ENCODE results near the gene VPREB1. TPM values are rescaled to one million over a fixed set of nuclear protein-coding genes. Genes with fewer than 3 reads are reported as not detected.
"Not testable (repeated sequence)": the region's sequence is repeated elsewhere in the genome, so short reads cannot be mapped to it uniquely, and the experiment has no call there.

The VPREB1 gene
- total RNA-seq, 1 experiment from 2014 or later, result not detected

GRCh38 chr22:22209080-22209640, 35.4 kb upstream of the VPREB1 start:
- not testable (repeated sequence) for H3K36me3 ChIP-seq, H3K9me3 ChIP-seq, H3K4me3 ChIP-seq, H3K27me3 ChIP-seq, DNase-seq

DNA sequence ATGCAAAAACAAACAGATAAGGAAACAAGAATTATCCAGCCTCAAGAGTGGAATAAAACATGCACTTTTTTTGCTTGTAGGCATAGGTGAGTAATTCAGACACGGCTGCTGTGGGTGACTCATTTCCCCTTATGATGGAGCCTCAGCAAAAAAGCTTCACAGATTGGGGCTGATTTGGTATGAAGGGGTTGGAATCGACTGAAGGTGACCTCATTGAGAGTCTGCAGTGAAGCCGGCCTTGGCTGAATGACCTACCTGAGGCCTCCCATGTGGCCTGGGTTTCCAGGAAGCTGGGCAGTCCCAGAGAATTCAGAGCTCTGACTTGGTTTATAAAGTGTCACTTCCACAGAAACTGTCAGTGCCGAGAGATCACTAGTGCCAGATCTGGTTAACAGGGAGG, 34.2 kb upstream of the VPREB1 start:
- Histone ChIP-seq H3K27me3 (0 out of 2 replicates have a peak, but pooled peaks cover 3% of the 10 kb centered on the region), H3K36me3 (no peaks in the 10 kb centered on the region), H3K9me3 (0 out of 2 replicates have a peak, but pooled peaks cover 2% of the 10 kb centered on the region), H3K4me3 (no peak overlapping the region)
- peak; percentile 59 for DNase-seq

GRCh38 chr22:22210889-22211833, 33.4 kb upstream of the VPREB1 start:
- Histone ChIP-seq H3K36me3 (no peaks in the 10 kb centered on the region), H3K4me3 (no peak overlapping the region), H3K27me3 (0 out of 2 replicates have a peak, but pooled peaks cover 3% of the 10 kb centered on the region), H3K9me3 (0 out of 2 replicates have a peak, but pooled peaks cover 2% of the 10 kb centered on the region)
- DNase-seq, result no peak

DNA sequence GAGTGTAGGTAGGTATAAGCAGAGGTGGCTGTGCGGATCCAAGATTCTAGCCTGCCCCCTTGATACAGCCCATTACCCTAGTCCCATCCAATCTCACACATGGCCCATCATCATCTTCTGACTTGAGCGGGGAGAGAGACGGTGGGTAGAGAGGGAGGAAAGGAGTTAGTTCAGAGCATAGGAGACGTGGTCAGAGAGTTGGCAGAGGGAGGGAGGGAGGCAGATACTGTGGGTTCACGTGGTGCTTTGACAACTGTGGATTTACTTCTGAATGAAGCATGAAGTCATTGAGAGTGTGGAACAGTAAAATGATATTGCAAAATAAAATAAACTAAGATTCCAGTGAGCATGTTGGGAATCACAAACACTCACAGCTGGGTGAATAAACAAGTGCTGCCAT, 31.4 kb upstream of the VPREB1 start:
- no peak for DNase-seq

DNA sequence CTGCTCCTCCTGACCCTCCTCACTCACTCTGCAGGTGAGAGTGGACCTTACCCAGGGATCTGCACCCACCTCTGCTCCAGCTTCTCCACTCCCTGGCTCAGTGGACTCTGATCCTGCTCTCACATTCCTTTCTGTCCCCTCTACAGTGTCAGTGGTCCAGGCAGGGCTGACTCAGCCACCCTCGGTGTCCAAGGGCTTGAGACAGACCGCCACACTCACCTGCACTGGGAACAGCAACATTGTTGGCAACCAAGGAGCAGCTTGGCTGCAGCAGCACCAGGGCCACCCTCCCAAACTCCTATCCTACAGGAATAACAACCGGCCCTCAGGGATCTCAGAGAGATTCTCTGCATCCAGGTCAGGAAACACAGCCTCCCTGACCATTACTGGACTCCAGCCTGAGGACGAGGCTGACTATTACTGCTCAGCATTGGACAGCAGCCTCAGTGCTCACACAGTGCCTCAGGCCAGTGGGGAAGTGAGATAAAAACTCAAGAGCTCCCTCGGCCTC, 29.7 kb upstream of the VPREB1 start:
- Histone ChIP-seq H3K9me3 (0 out of 2 replicates have a peak, but pooled peaks cover 2% of the 10 kb centered on the region), H3K36me3 (no peaks in the 10 kb centered on the region), H3K4me3 (no peak overlapping the region), H3K27me3 (no peaks in the 10 kb centered on the region)
- DNase-seq, result no peak

More for the DNA sequence above, 31.4 kb upstream of the VPREB1 start:
- Histone ChIP-seq H3K36me3 (no peaks in the 10 kb centered on the region), H3K9me3 (0 out of 2 replicates have a peak, but pooled peaks cover 2% of the 10 kb centered on the region), H3K27me3 (no peaks in the 10 kb centered on the region), H3K4me3 (no peak overlapping the region)

GRCh38 chr22:22215659-22216449, 28.7 kb upstream of the VPREB1 start:
- H3K36me3 ChIP-seq, result no peaks in the 10 kb centered on the region
- H3K4me3 ChIP-seq, result no peak overlapping the region
- H3K27me3 ChIP-seq, result no peaks in the 10 kb centered on the region
- no peak for DNase-seq
- H3K9me3 ChIP-seq, result 0 out of 2 replicates have a peak, but pooled peaks cover 2% of the 10 kb centered on the region

GRCh38 chr22:22216450-22216959, 28.1 kb upstream of the VPREB1 start:
- 0 out of 2 replicates have a peak, but pooled peaks cover 2% of the 10 kb centered on the region for H3K9me3 ChIP-seq
- no peak for DNase-seq
- no peaks in the 10 kb centered on the region for H3K36me3 ChIP-seq
- no peak overlapping the region for H3K4me3 ChIP-seq
- H3K27me3 ChIP-seq, result no peaks in the 10 kb centered on the region

DNA sequence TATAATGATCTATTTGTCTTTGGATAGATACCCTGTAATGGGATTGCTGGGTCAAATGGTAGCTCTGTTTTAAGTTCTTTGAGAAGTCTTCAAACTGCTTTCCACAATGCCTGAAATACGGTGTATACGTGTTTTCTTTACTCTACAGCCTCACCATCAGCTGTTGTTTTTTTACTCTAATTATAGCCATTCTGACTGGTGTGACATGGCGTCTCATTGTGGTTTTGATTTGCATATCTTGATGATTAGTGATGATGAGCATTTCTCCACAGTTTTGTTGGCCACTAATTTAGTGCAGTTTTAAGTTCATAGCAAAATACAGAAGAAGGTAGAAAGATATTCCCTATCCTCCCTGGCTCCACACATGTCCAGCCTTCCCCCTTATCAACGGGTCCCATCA, 26.3 kb upstream of the VPREB1 start:
- no peaks in the 10 kb centered on the region for H3K36me3 ChIP-seq
- no peak overlapping the region for H3K4me3 ChIP-seq
- H3K9me3 ChIP-seq, result 0 out of 2 replicates have a peak, but pooled peaks cover 2% of the 10 kb centered on the region
- H3K27me3 ChIP-seq, result no peaks in the 10 kb centered on the region
- DNase-seq, result no peak

DNA sequence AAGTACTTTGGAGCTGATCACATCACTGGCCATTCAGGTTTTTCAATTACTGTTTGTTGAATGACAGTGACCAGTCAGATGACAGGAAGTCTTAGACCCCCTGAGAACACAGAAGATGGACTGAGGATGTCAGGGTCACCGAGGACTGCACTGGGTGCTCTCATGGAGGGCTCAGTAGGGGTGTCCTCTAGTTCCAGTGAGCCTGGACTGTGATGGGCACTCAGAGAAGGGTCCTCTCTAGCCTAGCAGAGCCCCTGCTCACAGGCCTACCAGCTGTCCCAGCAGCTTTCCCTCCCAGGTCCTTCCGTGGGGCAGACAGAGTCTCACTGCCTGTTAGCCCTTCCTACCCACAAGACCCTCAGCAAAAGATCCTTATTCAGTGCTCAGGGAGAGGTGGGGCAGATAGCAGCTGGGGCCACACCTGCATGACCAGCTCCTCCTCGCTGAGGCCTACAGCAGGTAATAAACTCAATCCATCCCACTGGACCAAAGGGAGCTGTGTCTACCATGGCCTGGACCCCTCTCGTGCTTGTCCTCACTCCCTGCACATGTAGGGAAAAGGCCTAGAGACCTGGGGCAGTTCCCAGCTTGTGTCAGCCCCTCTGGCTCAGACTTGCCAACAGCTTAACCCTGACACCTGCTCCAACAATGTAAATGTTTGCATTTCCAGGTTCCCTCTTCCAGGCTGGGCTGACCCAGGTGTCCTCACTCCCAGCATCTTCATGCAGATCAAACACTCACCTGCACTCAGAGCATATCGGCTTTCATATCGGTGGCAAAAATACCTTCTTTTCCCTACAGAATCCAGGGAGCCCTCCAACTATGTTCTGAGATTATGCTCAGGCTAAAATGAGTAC, 25.2 kb upstream of the VPREB1 start:
- H3K4me3 ChIP-seq, result no peak overlapping the region
- DNase-seq, result no peak
- no peaks in the 10 kb centered on the region for H3K27me3 ChIP-seq
- H3K9me3 ChIP-seq, result no peaks in the 10 kb centered on the region
- no peaks in the 10 kb centered on the region for H3K36me3 ChIP-seq

DNA sequence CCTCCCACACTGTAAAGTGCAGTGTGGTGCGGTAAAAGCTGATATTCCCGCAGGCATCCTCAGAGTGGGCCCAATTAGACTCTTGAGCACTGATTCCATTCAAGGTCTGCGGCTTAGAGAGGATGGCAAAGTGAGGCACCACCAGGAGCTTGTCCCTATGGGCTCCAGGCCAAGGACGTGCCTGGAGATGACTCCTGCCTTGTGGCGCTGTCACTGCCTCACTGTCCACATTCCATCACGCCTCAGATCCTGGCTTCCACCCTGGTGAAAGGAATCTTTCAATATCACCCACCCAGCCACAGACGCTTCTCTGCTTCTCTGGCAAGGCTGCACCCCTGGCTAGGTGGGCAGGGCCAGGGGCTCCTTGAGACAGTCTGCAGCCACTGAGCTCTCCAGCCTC, 23.5 kb upstream of the VPREB1 start:
- not testable (repeated sequence) for H3K27me3 ChIP-seq, H3K36me3 ChIP-seq, H3K4me3 ChIP-seq, H3K9me3 ChIP-seq, DNase-seq

DNA sequence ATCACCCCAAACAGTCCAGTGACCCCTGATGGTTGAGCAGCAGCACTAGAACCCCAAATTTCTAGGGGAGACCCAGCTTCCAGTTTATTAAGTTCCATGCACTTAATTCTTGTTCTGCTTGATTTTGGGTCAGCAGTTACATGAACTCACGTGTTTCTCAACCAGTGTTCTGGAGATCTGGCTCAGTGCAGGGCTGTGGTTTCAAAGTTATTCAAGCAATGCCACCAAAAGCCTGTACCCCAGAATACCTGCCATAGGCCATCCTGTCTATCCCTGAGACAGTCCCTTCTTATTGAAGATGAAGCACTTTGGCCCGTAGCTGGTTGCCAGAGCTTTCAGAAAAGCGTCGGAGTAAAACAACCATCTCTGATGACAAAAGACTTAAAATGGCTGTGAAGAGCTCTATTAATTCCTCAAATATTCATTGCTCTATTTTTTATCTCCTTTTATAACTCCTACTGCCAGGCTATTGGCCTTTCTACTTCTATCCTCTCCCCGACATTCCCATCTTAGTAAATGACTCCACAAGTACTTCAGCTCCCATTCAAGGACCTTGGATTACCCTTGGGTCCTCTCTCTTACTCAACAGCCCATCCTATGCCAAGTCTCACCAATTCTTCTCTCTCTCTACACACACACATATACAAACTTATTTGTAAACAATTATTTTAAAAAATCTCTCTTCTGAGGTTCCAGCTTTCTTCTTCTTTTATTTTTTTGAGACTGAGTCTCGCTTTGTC, 18.0 kb upstream of the VPREB1 start:
- no peaks in the 10 kb centered on the region for H3K27me3 ChIP-seq
- no peaks in the 10 kb centered on the region for H3K36me3 ChIP-seq
- H3K4me3 ChIP-seq, result no peak overlapping the region
- DNase-seq, result no peak
- no peaks in the 10 kb centered on the region for H3K9me3 ChIP-seq

GRCh38 chr22:22228421-22228820, 16.2 kb upstream of the VPREB1 start:
- Histone ChIP-seq H3K4me3 (no peak overlapping the region), H3K27me3 (no peaks in the 10 kb centered on the region), H3K9me3 (no peaks in the 10 kb centered on the region), H3K36me3 (no peaks in the 10 kb centered on the region)
- no peak for DNase-seq

DNA sequence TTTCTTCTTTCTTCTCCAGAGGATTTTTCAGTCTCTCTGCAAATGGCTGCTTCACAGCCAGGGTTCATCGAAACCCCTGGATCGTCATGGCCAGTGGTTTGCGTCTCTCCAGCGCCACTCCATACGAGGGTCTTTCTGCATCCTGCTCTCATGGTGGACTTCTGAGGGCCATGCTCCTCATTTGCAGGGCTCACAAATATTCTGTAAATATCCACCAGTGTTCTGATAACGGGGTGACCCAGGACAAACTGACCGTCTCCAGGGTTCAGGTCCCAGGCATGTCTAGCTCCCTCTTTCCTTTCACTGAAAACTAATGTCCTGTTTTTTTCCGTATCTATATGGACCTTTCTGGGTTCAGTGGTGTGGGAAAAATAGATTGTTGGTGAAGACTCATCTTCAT, 15.7 kb upstream of the VPREB1 start:
- no peaks in the 10 kb centered on the region for H3K27me3 ChIP-seq
- DNase-seq, result no peak
- no peaks in the 10 kb centered on the region for H3K9me3 ChIP-seq
- H3K36me3 ChIP-seq, result no peaks in the 10 kb centered on the region
- H3K4me3 ChIP-seq, result no peak overlapping the region

GRCh38 chr22:22229683-22230420, 14.7 kb upstream of the VPREB1 start:
- no peaks in the 10 kb centered on the region for H3K27me3 ChIP-seq
- no peaks in the 10 kb centered on the region for H3K9me3 ChIP-seq
- DNase-seq, result no peak
- H3K36me3 ChIP-seq, result no peaks in the 10 kb centered on the region
- H3K4me3 ChIP-seq, result no peak overlapping the region

DNA sequence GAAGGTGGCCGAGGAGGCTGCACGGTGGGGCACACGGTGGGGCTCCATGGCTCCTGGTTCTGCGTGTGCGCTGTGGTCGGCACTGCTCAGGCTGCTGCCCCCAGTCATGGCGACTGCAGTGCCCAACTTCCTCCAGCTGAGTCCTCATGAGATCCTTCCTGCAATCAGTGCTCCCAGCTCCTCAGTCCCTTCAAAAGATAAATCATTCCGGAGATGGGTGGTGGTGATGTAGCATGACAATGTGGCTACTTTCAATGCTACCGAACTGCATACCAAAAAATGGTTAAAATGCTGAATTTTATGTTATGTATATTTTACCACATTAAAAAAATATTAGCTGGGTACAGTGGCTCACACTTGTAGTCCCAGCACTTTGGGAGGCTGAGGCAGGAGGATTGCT, 14.1 kb upstream of the VPREB1 start:
- no peaks in the 10 kb centered on the region for H3K9me3 ChIP-seq
- no peak for DNase-seq
- H3K27me3 ChIP-seq, result no peaks in the 10 kb centered on the region
- no peaks in the 10 kb centered on the region for H3K36me3 ChIP-seq
- H3K4me3 ChIP-seq, result no peak overlapping the region
